Activated B cell treated with CpG ODN at 0.5 μM for 24 hours (primary cell): ENCODE measurements around the gene FARS2. TPM values are rescaled to one million over a fixed set of nuclear protein-coding genes. Genes with fewer than 3 reads are reported as not detected.

Source experiments
- ATAC-seq: fragments of 200-7000 bp; cut with Tn5 transposase; one replicate; pipeline ENCODE4 v1.10.0; 2021; ENCODE audit warnings: low read depth, mild to moderate bottlenecking, moderate library complexity
- CTCF ChIA-PET: fragments of 350-600 bp; sonication (Branson Sonifier 250); formaldehyde crosslinking; loops from one replicate; lab custom pipeline; 2021; ENCODE audit warnings: antibody characterized with exemption; lab: Charles Lee
- POLR2A ChIA-PET: fragments of 350-600 bp; sonication (Branson Sonifier 250); formaldehyde crosslinking; loops from one replicate; lab custom pipeline; 2021; ENCODE audit warnings: antibody characterized with exemption; lab: Charles Lee
- DNase-seq: peaks from one replicate; pipeline ENCODE4 v3.0.0; 2022
- H3K27ac Mint-ChIP-seq: one replicate; pipeline ENCODE4 v1.8.0; 2020; ENCODE audit warnings: mixed read lengths
- H3K27me3 Mint-ChIP-seq: one replicate; pipeline ENCODE4 v1.8.0; 2021; ENCODE audit warnings: mixed read lengths
- H3K36me3 Mint-ChIP-seq: one replicate; pipeline ENCODE4 v1.8.0; 2021; ENCODE audit warnings: low read depth, mixed read lengths
- H3K4me1 Mint-ChIP-seq: one replicate; pipeline ENCODE4 v1.8.0; 2021; ENCODE audit warnings: mixed read lengths
- H3K4me3 Mint-ChIP-seq: one replicate; pipeline ENCODE4 v1.8.0; 2020; ENCODE audit warnings: mild to moderate bottlenecking, mixed read lengths
- H3K9me3 Mint-ChIP-seq: one replicate; pipeline ENCODE4 v1.8.0; 2020; ENCODE audit warnings: mixed read lengths
- CTCF ChIP-seq: fragments of 200-600 bp; IDR thresholded peaks from one replicate; pipeline ENCODE4 v1.8.0; 2022; ENCODE audit warnings: antibody characterized with exemption, mild to moderate bottlenecking
- intact Hi-C: fragments of 100-400 bp; cut with micrococcal nuclease; formaldehyde crosslinking; loops from one replicate; pipeline ENCODE4 v1.15.1; 2024
- total RNA-seq: library from RNA; stranded (reverse); gene quantifications from 2 replicates; pipeline ENCODE4 v1.2.3, GENCODE V29; 2022

FARS2 gene
- total RNA-seq, 1 donor from 2014 or later = 32.7 TPM

GRCh38 chr6:5351552-5352210, 90.4 kb downstream of the FARS2 start:
- H3K27me3 Mint-ChIP-seq = no peaks in the 10 kb centered on the region
- no peak for TF ChIP-seq CTCF
- intact Hi-C loops = no loop called here
- POLR2A ChIA-PET = no interaction called here
- H3K4me3 Mint-ChIP-seq = no peak overlapping the region
- H3K4me1 Mint-ChIP-seq = peaks cover 24% of the 10 kb centered on the region
- peaks cover 7% of the 10 kb centered on the region for H3K9me3 Mint-ChIP-seq
- peaks cover 18% of the 10 kb centered on the region for H3K36me3 Mint-ChIP-seq
- no peak overlapping the region for H3K27ac Mint-ChIP-seq
- ATAC-seq = no peak
- CTCF ChIA-PET = no interaction called here
- DNase-seq = no peak

- no peaks in the 10 kb centered on the region for H3K27me3 Mint-ChIP-seq
- peaks cover 5% of the 10 kb centered on the region for H3K36me3 Mint-ChIP-seq
- H3K27ac Mint-ChIP-seq = no peak overlapping the region
- no peak for TF ChIP-seq CTCF
- H3K9me3 Mint-ChIP-seq = no peaks in the 10 kb centered on the region
- H3K4me1 Mint-ChIP-seq = peaks cover 24% of the 10 kb centered on the region
- H3K4me3 Mint-ChIP-seq = no peak overlapping the region
- DNase-seq (no peak), ATAC-seq (no peak)
- intact Hi-C loops = no loop called here
- CTCF ChIA-PET = interaction anchor here (0.9 kb wide), 1 partner anchor 51 kb away, joined by 3 read pairs; no protein-coding TSS in a partner anchor
- POLR2A ChIA-PET = interaction anchor here (0.7 kb wide), 1 partner anchor 340 kb away, joined by 3 read pairs; no protein-coding TSS in a partner anchor
Measured at GRCh38 chr6:5353971-5354370, 92.7 kb downstream of the FARS2 start.

- no peaks in the 10 kb centered on the region for H3K9me3 Mint-ChIP-seq
- H3K4me3 Mint-ChIP-seq = no peak overlapping the region
- peaks cover 14% of the 10 kb centered on the region for H3K4me1 Mint-ChIP-seq
- H3K27me3 Mint-ChIP-seq = no peaks in the 10 kb centered on the region
- ChIA-PET POLR2A (no interaction called here), CTCF (no interaction called here)
- H3K36me3 Mint-ChIP-seq = no peaks in the 10 kb centered on the region
- H3K27ac Mint-ChIP-seq = no peak overlapping the region
- no peak for ATAC-seq
- TF ChIP-seq CTCF = no peak
- intact Hi-C loops = no loop called here
- DNase-seq = no peak
Measured at GRCh38 chr6:5357486-5357885, 96.2 kb downstream of the FARS2 start.

GRCh38 chr6:5359417-5359816, 98.1 kb downstream of the FARS2 start:
- H3K27ac Mint-ChIP-seq = no peak overlapping the region
- H3K27me3 Mint-ChIP-seq = no peaks in the 10 kb centered on the region
- intact Hi-C loops = no loop called here
- no peak overlapping the region for H3K4me3 Mint-ChIP-seq
- CTCF ChIA-PET = no interaction called here
- no peaks in the 10 kb centered on the region for H3K9me3 Mint-ChIP-seq
- no peaks in the 10 kb centered on the region for H3K36me3 Mint-ChIP-seq
- no peak for TF ChIP-seq CTCF
- DNase-seq (no peak), ATAC-seq (no peak)
- POLR2A ChIA-PET = no interaction called here
- no peaks in the 10 kb centered on the region for H3K4me1 Mint-ChIP-seq

- Mint-ChIP-seq H3K4me1 (no peaks in the 10 kb centered on the region), H3K27me3 (no peaks in the 10 kb centered on the region), H3K4me3 (no peak overlapping the region), H3K27ac (no peak overlapping the region), H3K9me3 (no peaks in the 10 kb centered on the region), H3K36me3 (no peaks in the 10 kb centered on the region)
- DNase-seq (no peak), ATAC-seq (no peak)
- ChIA-PET POLR2A (no interaction called here), CTCF (no interaction called here)
- intact Hi-C loops = no loop called here
- no peak for TF ChIP-seq CTCF
Measured at GRCh38 chr6:5361396-5361795, 100.1 kb downstream of the FARS2 start.
